Neural progenitor cell (in vitro differentiated cells): Measurements from ENCODE around the gene UTP11. TPM values are rescaled to one million over a fixed set of nuclear protein-coding genes. Genes with fewer than 3 reads are reported as not detected.

ENCODE experiments used
- DNase-seq: peaks from one replicate; pipeline ENCODE4 v3.0.0-alpha.2; 2016; ENCODE audit warnings: low spot score
- H2AFZ ChIP-seq: fragments of 200-600 bp; sonication (generic); replicated peaks from 2 replicates; pipeline ENCODE4 v1.6.1; 2016; ENCODE audit warnings: antibody characterized with exemption
- H3F3A ChIP-seq: fragments of 200-600 bp; sonication (generic); 2 replicates; pipeline ENCODE4 v1.6.1; 2016; ENCODE audit warnings: antibody characterized with exemption, low read depth
- H3K27ac ChIP-seq: fragments of 200-600 bp; sonication (generic); 2 replicates; pipeline ENCODE4 v1.5.1; 2016; ENCODE audit warnings: mild to moderate bottlenecking
- H3K27me3 ChIP-seq: fragments of 200-600 bp; sonication (generic); 2 replicates; pipeline ENCODE4 v1.6.1; 2016; ENCODE audit warnings: mild to moderate bottlenecking, moderate library complexity
- H3K36me3 ChIP-seq: fragments of 200-600 bp; sonication (generic); 2 replicates; pipeline ENCODE4 v1.5.1; 2016
- H3K4me1 ChIP-seq: fragments of 200-600 bp; sonication (generic); 2 replicates; pipeline ENCODE4 v1.6.1; 2016; ENCODE audit warnings: mixed run types
- H3K4me2 ChIP-seq: fragments of 200-600 bp; sonication (generic); 2 replicates; pipeline ENCODE4 v1.6.1; 2016
- H3K4me3 ChIP-seq: fragments of 200-600 bp; sonication (generic); 2 replicates; pipeline ENCODE4 v1.5.1; 2016
- H3K79me2 ChIP-seq: fragments of 200-600 bp; sonication (generic); 2 replicates; pipeline ENCODE4 v1.6.1; 2016; ENCODE audit warnings: low read depth
- H3K9ac ChIP-seq: fragments of 200-600 bp; sonication (generic); 2 replicates; pipeline ENCODE4 v1.6.1; 2016
- H3K9me3 ChIP-seq: fragments of 200-600 bp; sonication (generic); 2 replicates; pipeline ENCODE4 v1.5.1; 2016; ENCODE audit warnings: low read depth
- H4K20me1 ChIP-seq: fragments of 200-600 bp; sonication (generic); 2 replicates; pipeline ENCODE4 v1.6.1; 2016; ENCODE audit warnings: low read depth
- H3K27ac Mint-ChIP-seq: 3 replicates; pipeline ENCODE4 v1.8.0; 2021; ENCODE audit warnings: mixed read lengths
- H3K27me3 Mint-ChIP-seq: 2 replicates; pipeline ENCODE4 v1.8.0; 2022; ENCODE audit warnings: low read depth, mild to moderate bottlenecking, inconsistent platforms, moderate library complexity, mixed read lengths; ENCODE audit not compliant: insufficient read depth
- H3K36me3 Mint-ChIP-seq: 3 replicates; pipeline ENCODE4 v1.8.0; 2021; ENCODE audit warnings: mixed read lengths
- H3K4me1 Mint-ChIP-seq: 3 replicates; pipeline ENCODE4 v1.8.0; 2021; ENCODE audit warnings: mixed read lengths
- H3K4me3 Mint-ChIP-seq: 3 replicates; pipeline ENCODE4 v1.8.0; 2021; ENCODE audit warnings: mild to moderate bottlenecking, moderate library complexity, mixed read lengths
- H3K9me3 Mint-ChIP-seq: 3 replicates; pipeline ENCODE4 v1.8.0; 2020; ENCODE audit warnings: mixed read lengths
- CTCF ChIP-seq: fragments of 200-600 bp; sonication (generic); IDR thresholded peaks from 2 replicates; pipeline ENCODE4 v1.5.1; 2017; ENCODE audit warnings: antibody characterized with exemption, mild to moderate bottlenecking
- EZH2 ChIP-seq: fragments of 200-600 bp; sonication (generic); IDR thresholded peaks from 2 replicates; pipeline ENCODE4 v1.6.1; 2017; ENCODE audit warnings: antibody characterized with exemption, mild to moderate bottlenecking, moderate library complexity
- EZH2phosphoT487 ChIP-seq: fragments of 200-600 bp; sonication (generic); IDR thresholded peaks from 2 replicates; pipeline ENCODE4 v1.6.1; 2017; ENCODE audit warnings: antibody characterized with exemption
- small RNA-seq: library from RNA; depleted of rRNA; stranded (forward); fragments of <200 nt; gene quantifications from one replicate; pipeline ENCODE3, GENCODE V24; 2015
- total RNA-seq: library from RNA; depleted of rRNA; stranded (reverse); fragments of >200 nt; gene quantifications from 2 replicates; pipeline ENCODE4 v1.2.3, GENCODE V29; 2015; ENCODE audit warnings: low replicate concordance

UTP11 gene
- total RNA-seq, 1 donor from 2014 or later: 86.0 TPM

DNA sequence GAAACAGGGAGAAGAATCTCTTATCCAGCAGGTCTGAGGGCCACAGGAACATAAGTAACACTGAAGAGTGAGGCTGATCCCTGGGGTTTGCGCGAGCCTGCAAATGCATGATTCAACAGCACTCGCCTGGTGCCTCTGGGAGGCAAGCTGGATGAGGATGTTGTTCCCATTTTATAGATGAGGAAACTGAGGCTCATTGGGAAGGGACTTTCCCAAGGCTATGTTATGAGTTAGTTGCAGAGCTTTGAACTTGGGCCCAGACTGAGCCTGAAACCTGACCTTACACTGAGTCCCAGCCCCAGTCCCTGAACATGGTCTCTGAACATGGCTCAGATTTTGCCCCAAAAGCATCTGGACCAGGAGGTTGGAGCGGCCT, 61.8 kb downstream of the UTP11 start:
- TF ChIP-seq EZH2: no peak
- no peak for TF ChIP-seq CTCF
- no peak for TF ChIP-seq EZH2phosphoT487
- H3K79me2 ChIP-seq: no peaks in the 10 kb centered on the region
- H3K27ac Mint-ChIP-seq: no peak overlapping the region
- H3K4me3 ChIP-seq: no peak overlapping the region
- no peak for DNase-seq
- H3K9ac ChIP-seq: no peak overlapping the region
- H3K27me3 Mint-ChIP-seq: peaks cover 20% of the 10 kb centered on the region
- peaks cover 64% of the 10 kb centered on the region for H4K20me1 ChIP-seq
- no peak overlapping the region for H3K27ac ChIP-seq
- no peaks in the 10 kb centered on the region for H3K36me3 ChIP-seq
- H3K4me1 ChIP-seq: peaks cover 27% of the 10 kb centered on the region
- H3K4me3 Mint-ChIP-seq: peak overlapping the region; percentile 76
- no peak overlapping the region for H2AFZ ChIP-seq
- H3K9me3 ChIP-seq: no peaks in the 10 kb centered on the region
- H3K36me3 Mint-ChIP-seq: peaks cover 1% of the 10 kb centered on the region
- H3K4me1 Mint-ChIP-seq: peaks cover 55% of the 10 kb centered on the region
- no peaks in the 10 kb centered on the region for H3K27me3 ChIP-seq
- H3K4me2 ChIP-seq: peak overlapping the region; percentile 65
- H3F3A ChIP-seq: peaks cover 11% of the 10 kb centered on the region
- no peaks in the 10 kb centered on the region for H3K9me3 Mint-ChIP-seq

Small RNA genes lying within 50 kb of the gene (small RNA-seq; reads per million reads assigned to genes)
- not detected for gene RNU6-510P

Other genes starting within 250 kb of the UTP11 start
- gene EPHA10, start 247.6 kb upstream of the UTP11 start, total RNA-seq: 0.53 TPM in 1 of 2 replicates, not detected in the other
- gene MANEAL, start 218.9 kb upstream of the UTP11 start, total RNA-seq: 0.24 and 0.40 TPM in 2 replicates
- 17.7 and 35.7 TPM in 2 replicates for gene C1orf122, start 204.9 kb upstream of the UTP11 start, total RNA-seq
- gene YRDC, start 204.5 kb upstream of the UTP11 start, total RNA-seq: 12.9 and 17.4 TPM in 2 replicates
- 5.6 and 5.9 TPM in 2 replicates for gene MTF1, start 153.1 kb upstream of the UTP11 start, total RNA-seq
- gene INPP5B, start 65.7 kb upstream of the UTP11 start, total RNA-seq: 22.0 and 27.2 TPM in 2 replicates
- 120 and 172 TPM in 2 replicates for gene SF3A3, start 22.7 kb upstream of the UTP11 start, total RNA-seq
- gene FHL3, start 7.2 kb upstream of the UTP11 start, total RNA-seq: 8.1 and 21.5 TPM in 2 replicates
- gene POU3F1, start 34.1 kb downstream of the UTP11 start, total RNA-seq: 16.5 and 44.6 TPM in 2 replicates